HG03457 (cell line): ENCODE data around the gene S100A4.
"Not testable (repeated sequence)": the region's sequence is repeated elsewhere in the genome, so short reads cannot be mapped to it uniquely, and the experiment has no call there.

Experiments used
- ATAC-seq: cut with Tn5 transposase; IDR thresholded peaks from one replicate; pipeline ENCODE4 v1.9.1; 2021; ENCODE audit warnings: moderate number of reproducible peaks; ENCODE audit not compliant: unreplicated experiment

S100A4 gene

GRCh38 chr1:153535242-153536011 is 10.2 kb downstream of the S100A4 start, which contains the start of gene S100A6:
Gene S100A6, minus strand, starts transcription at chr1:153535991. Its CDS starts 652 bp downstream, at chr1:153535339.
- no peak for ATAC-seq

GRCh38 chr1:153534925-153535241 is 10.7 kb downstream of the S100A4 start:
- no peak for ATAC-seq

GRCh38 chr1:153534226-153534924 is 11.2 kb downstream of the S100A4 start:
- no peak for ATAC-seq

DNA sequence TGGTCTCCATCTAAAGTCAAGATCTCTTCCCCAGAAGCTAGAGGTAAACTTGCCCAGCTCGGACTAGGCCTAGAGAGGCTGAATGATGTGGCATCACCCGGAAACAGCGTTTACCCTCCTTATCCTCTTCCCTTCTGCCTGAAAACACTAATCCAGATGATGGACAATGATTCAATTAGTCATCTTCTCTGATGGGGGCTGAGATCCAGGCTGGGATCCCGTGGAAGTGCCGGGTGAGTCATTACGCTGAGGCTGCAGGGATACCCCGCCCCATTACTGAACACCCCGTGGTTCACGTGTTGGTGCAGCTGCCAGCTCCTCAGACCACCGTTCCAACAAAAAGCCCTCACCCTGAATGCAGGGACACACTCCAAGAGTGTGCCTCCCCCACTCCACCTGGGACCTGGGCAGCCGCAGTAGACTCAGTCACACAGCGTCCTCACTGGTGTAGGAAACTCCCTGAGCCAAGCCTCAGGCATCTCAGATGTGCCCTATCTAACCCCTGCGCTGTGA is 11.9 kb downstream of the S100A4 start:
- no peak for ATAC-seq

GRCh38 chr1:153532769-153533599 is 12.6 kb downstream of the S100A4 start:
- ATAC-seq = no peak

- no peak for ATAC-seq
Measured at GRCh38 chr1:153532181-153532580, 13.4 kb downstream of the S100A4 start.

DNA sequence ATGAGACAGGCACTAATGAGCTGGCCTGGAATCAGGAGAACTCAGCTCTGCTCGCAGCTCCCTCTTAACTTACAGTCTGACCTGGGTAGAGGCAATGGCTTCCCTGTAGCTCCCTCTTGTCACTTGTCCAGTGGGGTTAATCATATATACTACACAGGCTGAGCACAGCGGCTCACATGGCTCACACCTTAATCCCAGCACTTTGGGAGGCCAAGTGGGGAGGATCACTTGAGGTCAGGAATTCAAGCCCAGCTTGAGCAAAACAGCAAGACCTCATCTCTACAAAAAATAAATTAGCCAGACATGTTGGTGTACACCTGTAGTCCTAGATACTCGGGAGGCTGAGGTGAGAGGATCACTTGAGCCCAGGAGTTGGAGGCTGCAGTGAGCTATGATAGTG is 14.0 kb downstream of the S100A4 start:
- ATAC-seq = no peak

DNA sequence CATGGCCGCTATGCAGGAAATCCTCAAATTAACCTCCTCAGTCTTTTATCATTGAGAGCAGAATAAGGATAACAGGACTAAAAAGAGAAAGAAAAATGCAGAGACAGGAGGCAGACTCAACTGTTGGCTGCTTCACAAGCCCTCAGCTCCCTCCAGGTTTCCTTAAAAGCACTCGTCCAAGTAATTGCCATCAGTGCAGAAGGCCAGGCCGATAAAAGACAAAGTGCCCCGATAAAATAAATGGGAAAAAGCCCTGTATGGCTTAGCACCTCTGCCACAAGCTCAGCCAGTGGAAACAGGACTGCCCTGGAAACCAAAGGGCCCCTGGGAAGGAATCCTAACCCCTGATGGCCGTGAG is 17.9 kb downstream of the S100A4 start:
- ATAC-seq = no peak

- ATAC-seq = no peak
Measured at GRCh38 chr1:153527023-153527682, 18.5 kb downstream of the S100A4 start.

GRCh38 chr1:153526132-153526543 is 19.5 kb downstream of the S100A4 start:
- ATAC-seq = no peak

- ATAC-seq = no peak
Measured at GRCh38 chr1:153525088-153525728, 20.4 kb downstream of the S100A4 start.

DNA sequence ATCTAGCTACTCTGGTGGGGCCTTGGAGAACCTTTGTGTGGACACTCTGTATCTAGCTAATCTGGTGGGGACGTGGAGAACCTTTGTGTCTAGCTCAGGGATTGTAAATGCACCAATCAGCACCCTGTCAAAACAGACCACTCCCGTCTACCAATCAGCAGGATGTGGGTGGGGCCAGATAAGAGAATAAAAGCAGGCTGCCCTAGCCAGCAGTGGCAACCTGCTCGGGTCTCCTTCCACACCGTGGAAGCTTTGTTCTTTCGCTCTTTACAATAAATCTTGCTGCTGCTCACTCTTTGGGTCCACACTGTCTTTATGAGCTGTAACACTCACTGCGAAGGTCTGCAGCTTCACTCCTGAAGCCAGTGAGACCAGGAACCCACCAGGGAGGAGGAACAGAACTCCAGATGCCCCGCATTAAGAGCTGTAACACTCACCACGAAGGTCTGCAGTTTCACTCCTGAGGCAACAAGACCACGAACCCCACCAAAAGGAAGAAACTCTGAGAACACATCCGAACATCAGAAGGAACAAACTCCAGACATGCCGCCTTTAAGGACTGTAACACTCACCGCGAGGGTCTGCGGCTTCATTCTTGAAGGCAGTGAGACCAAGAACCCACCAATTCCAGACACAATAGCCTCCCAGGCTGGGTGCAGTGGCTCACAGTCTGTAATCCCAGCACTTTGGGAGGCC is 23.1 kb downstream of the S100A4 start:
- ATAC-seq = not testable (repeated sequence)

DNA sequence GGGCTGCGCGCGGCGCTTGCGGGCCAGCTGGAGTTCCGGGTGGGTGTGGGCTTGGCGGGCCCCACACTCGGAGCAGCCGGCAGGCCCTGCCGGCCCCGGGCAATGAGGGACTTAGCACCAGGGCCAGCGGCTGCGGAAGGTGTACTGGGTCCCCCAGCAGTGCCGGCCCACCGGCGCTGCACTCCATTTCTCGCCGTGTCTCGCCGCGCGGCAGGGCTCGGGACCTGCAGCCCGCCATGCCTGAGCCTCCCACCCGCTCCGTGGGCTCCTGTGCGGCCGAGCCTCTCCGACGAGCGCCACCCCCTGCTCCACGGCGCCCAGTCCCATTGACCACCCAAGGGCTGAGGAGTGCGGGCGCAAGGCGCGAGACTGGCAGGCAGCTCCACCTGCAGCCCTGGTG is 23.8 kb downstream of the S100A4 start:
- not testable (repeated sequence) for ATAC-seq

DNA sequence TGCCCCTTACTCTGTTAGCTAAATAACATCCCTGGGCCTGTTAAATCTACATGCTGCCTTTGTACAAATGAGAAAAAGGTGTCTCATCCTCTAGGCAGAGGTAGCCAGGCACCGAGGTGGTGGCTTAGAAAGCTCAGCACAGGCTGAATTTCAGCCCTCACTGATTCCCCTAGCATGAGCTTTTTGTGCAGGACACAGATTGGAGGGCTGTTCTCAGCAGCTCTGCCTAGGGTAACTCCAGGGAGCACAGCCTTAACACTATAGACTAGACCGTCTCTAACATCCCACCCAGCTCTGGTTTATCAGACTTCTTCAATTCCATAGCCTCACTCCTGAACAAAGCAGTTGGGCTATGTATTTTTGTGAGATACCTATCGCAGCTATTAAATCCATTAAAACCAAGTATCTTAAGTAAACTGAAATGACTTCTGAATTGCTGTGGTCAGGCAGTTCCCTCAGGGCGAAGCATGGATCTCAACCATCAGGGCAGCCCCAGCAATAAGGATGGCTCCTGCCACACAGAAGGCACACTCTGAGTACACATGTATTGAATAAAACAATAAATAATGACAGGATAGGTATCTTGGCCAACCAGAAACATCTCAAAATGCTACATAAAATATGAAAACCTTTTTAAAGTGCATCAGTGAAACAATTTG is 24.7 kb downstream of the S100A4 start:
- no peak for ATAC-seq

- ATAC-seq = not testable (repeated sequence)
Measured at GRCh38 chr1:153520137-153520691, 25.4 kb downstream of the S100A4 start.

DNA sequence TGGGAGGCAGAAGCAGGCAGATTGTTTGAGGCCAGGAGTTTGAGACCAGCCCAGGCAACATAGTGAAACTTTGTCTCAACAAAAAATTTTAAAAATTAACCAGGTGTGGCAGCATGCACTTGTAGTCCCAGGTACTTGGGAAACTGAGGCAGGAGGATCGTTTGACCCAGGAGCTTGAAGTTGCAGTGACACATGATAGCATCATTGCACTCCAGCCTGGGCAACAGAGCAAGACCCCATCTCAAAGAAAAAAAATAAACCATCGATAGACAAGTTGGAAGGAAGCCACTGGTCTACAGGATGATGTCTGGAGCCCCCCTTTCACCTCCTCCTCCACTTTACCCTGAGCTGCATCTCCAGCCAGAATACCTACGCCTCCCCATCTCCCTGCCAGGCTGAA is 26.4 kb downstream of the S100A4 start:
- ATAC-seq = no peak

GRCh38 chr1:153515504-153516394 is 29.9 kb downstream of the S100A4 start:
- ATAC-seq = no peak

- no peak for ATAC-seq
Measured at GRCh38 chr1:153513666-153514065, 31.9 kb downstream of the S100A4 start.
